B cell (primary cell): ENCODE results near the gene COX7B.
A peak's percentile ranks its signal among the peaks of the same experiment; 100 is the strongest.

Experiments used
- EZH2 ChIP-seq: IDR thresholded peaks from 2 replicates; pipeline ENCODE4 v1.6.1; 2012; ENCODE audit warnings: borderline replicate concordance, low read depth, mild to moderate bottlenecking, moderate library complexity, low read length; ENCODE audit not compliant: insufficient read depth, poor library complexity, severe bottlenecking
- TF ChIP-seq, protein P1 (sequence below): fragments of 200-600 bp; IDR thresholded peaks from one replicate; pipeline ENCODE4 v1.8.0; 2022; ENCODE audit warnings: antibody characterized with exemption, mild to moderate bottlenecking

DNA sequence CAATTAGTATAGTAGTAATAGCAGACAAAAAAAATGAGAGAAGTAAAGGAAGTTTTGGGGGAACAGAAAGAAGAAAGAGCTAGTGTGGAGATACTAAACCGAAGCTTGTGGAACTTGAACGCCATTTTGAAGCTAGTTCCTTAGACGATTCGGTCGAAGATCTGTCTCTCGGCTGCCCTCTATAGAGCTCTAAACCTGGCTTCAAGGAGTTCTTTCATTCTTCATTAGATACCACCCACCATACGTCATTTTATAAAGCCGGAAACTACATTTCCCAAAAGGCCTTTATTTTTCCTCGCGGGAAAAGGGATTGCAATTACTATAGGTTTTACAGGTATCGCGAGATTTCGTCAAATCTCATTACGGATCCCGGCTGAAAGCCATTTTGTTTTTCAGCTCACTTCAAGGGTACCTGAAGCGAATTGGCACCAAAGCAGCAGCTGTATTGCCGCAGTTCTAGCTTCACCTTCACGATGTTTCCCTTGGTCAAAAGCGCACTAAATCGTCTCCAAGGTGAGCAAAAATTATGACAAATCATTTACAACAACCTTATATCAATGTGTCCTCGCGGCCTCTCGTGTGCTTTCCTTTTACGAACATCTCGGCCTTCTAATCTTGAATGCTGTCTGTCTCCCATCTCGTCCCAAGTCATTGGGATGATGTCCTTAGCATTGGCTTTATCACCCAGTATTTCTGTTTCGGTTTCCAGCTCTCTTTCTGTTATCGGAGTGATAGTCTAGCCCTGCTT, at the start of gene COX7B:
- TF ChIP-seq, protein P1, sequence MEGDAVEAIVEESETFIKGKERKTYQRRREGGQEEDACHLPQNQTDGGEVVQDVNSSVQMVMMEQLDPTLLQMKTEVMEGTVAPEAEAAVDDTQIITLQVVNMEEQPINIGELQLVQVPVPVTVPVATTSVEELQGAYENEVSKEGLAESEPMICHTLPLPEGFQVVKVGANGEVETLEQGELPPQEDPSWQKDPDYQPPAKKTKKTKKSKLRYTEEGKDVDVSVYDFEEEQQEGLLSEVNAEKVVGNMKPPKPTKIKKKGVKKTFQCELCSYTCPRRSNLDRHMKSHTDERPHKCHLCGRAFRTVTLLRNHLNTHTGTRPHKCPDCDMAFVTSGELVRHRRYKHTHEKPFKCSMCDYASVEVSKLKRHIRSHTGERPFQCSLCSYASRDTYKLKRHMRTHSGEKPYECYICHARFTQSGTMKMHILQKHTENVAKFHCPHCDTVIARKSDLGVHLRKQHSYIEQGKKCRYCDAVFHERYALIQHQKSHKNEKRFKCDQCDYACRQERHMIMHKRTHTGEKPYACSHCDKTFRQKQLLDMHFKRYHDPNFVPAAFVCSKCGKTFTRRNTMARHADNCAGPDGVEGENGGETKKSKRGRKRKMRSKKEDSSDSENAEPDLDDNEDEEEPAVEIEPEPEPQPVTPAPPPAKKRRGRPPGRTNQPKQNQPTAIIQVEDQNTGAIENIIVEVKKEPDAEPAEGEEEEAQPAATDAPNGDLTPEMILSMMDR = peak; percentile 56
- TF ChIP-seq EZH2 = no peak
